Activated naive CD8-positive, alpha-beta T cell (primary cell): ENCODE results near the gene CAPN2.

Experiments
- H3K27ac Mint-ChIP-seq: one replicate; pipeline ENCODE4 v1.8.0; 2021; ENCODE audit warnings: mixed read lengths
- H3K27me3 Mint-ChIP-seq: one replicate; pipeline ENCODE4 v1.8.0; 2021; ENCODE audit warnings: mixed read lengths
- H3K36me3 Mint-ChIP-seq: one replicate; pipeline ENCODE4 v1.8.0; 2021; ENCODE audit warnings: mixed read lengths
- H3K4me1 Mint-ChIP-seq: one replicate; pipeline ENCODE4 v1.8.0; 2021; ENCODE audit warnings: low read depth, mixed read lengths
- H3K4me3 Mint-ChIP-seq: one replicate; pipeline ENCODE4 v1.8.0; 2021; ENCODE audit warnings: mild to moderate bottlenecking, mixed read lengths
- H3K9me3 Mint-ChIP-seq: one replicate; pipeline ENCODE4 v1.8.0; 2021; ENCODE audit warnings: low read depth, mixed read lengths

The CAPN2 gene

DNA sequence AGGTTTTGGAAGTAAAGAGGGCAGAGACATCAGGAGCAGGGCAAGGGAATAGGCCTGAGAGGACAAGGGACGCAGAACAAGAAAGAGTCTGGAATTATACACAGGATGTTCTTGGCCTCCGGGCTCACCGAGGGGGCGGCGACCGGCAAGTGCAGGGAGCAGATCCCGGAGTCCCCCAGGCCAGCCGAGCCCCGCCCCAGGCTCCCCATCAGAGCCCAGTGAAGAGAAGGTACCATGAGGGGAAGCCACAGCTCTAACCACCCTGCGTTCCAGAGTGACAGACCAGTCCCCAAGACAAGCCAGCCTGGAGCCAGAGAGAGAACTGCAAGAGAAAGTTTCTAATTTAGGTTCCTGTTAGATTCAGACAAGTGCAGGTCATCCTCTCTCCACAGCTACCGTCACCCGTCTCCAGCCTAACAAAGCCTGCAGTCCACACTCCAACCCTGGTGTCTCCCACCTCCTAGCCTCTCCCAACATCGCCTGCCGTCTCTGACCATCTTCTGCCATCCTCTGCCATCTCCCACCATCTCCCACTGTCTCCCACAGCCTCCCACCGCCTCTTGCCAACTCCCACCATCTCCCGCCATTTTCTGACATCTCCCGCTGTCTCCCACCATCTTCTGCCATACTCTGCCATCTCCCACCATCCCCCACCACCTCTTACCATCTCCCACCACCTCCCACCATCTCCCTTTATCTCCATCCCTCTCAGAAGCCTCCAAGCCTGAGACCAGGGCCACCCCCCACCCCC lies 42.5 kb downstream of the CAPN2 start:
- no peaks in the 10 kb centered on the region for H3K27me3 Mint-ChIP-seq
- no peak overlapping the region for H3K4me3 Mint-ChIP-seq
- peaks cover 11% of the 10 kb centered on the region for H3K36me3 Mint-ChIP-seq
- H3K9me3 Mint-ChIP-seq, result no peaks in the 10 kb centered on the region
- H3K4me1 Mint-ChIP-seq, result no peaks in the 10 kb centered on the region
- H3K27ac Mint-ChIP-seq, result no peak overlapping the region

- no peaks in the 10 kb centered on the region for H3K4me1 Mint-ChIP-seq
- H3K27me3 Mint-ChIP-seq, result no peaks in the 10 kb centered on the region
- peaks cover 6% of the 10 kb centered on the region for H3K36me3 Mint-ChIP-seq
- H3K9me3 Mint-ChIP-seq, result no peaks in the 10 kb centered on the region
- no peak overlapping the region for H3K4me3 Mint-ChIP-seq
- H3K27ac Mint-ChIP-seq, result no peak overlapping the region
These were observed 43.1 kb downstream of the CAPN2 start for GRCh38 chr1:223755432-223755792.

- H3K27me3 Mint-ChIP-seq, result no peaks in the 10 kb centered on the region
- H3K9me3 Mint-ChIP-seq, result no peaks in the 10 kb centered on the region
- H3K4me1 Mint-ChIP-seq, result no peaks in the 10 kb centered on the region
- peak overlapping the region; percentile 34 for H3K27ac Mint-ChIP-seq
- peaks cover 6% of the 10 kb centered on the region for H3K36me3 Mint-ChIP-seq
- no peak overlapping the region for H3K4me3 Mint-ChIP-seq
These were observed 43.8 kb downstream of the CAPN2 start for GRCh38 chr1:223755992-223756775.

- no peaks in the 10 kb centered on the region for H3K4me1 Mint-ChIP-seq
- H3K27ac Mint-ChIP-seq, result no peak overlapping the region
- no peaks in the 10 kb centered on the region for H3K9me3 Mint-ChIP-seq
- no peaks in the 10 kb centered on the region for H3K27me3 Mint-ChIP-seq
- H3K4me3 Mint-ChIP-seq, result no peak overlapping the region
- H3K36me3 Mint-ChIP-seq, result peaks cover 1% of the 10 kb centered on the region
These were observed 44.7 kb downstream of the CAPN2 start for GRCh38 chr1:223756806-223757700.

DNA sequence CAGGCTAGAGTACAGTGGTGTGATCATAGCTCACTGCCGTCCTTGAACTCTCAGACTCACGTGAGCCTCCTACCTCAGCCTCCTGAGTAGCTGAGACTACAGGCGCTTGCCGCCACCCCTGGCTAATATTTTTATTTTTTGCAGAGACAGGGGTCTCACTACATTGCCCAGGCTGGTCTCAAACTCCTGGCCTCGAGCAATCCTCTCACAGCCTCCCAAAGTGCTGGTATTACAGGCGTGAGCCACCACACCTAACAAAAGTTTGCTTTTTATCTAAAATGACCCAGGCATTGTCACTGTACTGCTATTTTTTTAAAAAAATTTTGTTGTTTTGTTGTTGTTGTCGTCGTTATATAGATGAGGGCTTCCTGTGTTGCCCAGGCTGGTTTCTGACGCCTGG lies 46.4 kb downstream of the CAPN2 start:
- Mint-ChIP-seq H3K4me3 (no peak overlapping the region), H3K4me1 (no peaks in the 10 kb centered on the region), H3K27me3 (no peaks in the 10 kb centered on the region), H3K9me3 (no peaks in the 10 kb centered on the region), H3K36me3 (peaks cover 8% of the 10 kb centered on the region), H3K27ac (no peak overlapping the region)

- Mint-ChIP-seq H3K36me3 (peaks cover 8% of the 10 kb centered on the region), H3K9me3 (no peaks in the 10 kb centered on the region), H3K4me3 (no peak overlapping the region), H3K27ac (no peak overlapping the region), H3K27me3 (no peaks in the 10 kb centered on the region), H3K4me1 (no peaks in the 10 kb centered on the region)
These were observed 46.9 kb downstream of the CAPN2 start for GRCh38 chr1:223759273-223759672.

DNA sequence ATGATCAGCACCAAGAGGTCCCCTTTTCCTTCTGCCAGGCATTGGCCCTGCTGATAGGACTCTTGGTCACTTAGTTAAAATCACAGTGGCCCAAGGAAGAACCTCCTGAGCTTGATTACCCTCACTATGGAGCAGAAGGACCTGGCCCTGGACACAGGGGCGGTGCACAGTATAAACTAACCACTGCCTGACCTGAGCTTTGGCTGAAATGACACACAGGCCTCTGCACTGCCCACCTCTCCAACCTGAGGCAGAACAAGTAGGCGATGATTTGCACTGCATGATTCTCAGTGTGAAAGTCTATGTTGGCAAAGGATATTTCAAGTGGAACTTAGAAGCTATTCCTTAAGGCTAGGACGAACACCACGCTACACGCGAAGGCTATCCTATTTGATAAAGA lies 48.5 kb downstream of the CAPN2 start:
- peaks cover 8% of the 10 kb centered on the region for H3K36me3 Mint-ChIP-seq
- H3K27ac Mint-ChIP-seq, result no peak overlapping the region
- H3K4me1 Mint-ChIP-seq, result no peaks in the 10 kb centered on the region

GRCh38 chr1:223761411-223761810 lies 49.1 kb downstream of the CAPN2 start:
- H3K4me3 Mint-ChIP-seq, result no peak overlapping the region
- H3K4me1 Mint-ChIP-seq, result no peaks in the 10 kb centered on the region
- H3K9me3 Mint-ChIP-seq, result no peaks in the 10 kb centered on the region
- H3K27me3 Mint-ChIP-seq, result no peaks in the 10 kb centered on the region
- H3K27ac Mint-ChIP-seq, result no peak overlapping the region
- H3K36me3 Mint-ChIP-seq, result peaks cover 12% of the 10 kb centered on the region

More for the DNA sequence above, 48.5 kb downstream of the CAPN2 start:
- Mint-ChIP-seq H3K9me3 (no peaks in the 10 kb centered on the region), H3K4me3 (no peak overlapping the region), H3K27me3 (no peaks in the 10 kb centered on the region)

DNA sequence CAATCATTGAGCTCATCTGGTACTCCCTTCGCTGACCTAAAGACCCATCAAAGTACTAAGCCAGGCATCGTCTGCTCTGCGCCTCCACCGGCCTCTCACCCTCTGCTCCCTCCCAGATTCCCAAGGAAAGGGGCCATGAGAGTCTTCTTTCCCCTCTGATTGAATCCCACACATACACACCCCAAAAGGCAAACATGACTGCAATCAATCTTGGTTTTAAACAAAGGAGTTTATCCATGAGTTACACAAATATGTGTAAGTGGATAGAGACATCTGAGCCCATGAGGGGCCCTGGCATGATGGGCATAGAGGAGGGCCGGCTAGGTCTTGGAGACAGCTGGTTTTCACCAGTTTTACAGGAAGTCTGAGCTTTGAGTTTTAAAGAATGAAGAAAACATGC lies 50.9 kb downstream of the CAPN2 start:
- peaks cover 12% of the 10 kb centered on the region for H3K36me3 Mint-ChIP-seq
- no peaks in the 10 kb centered on the region for H3K27me3 Mint-ChIP-seq
- no peaks in the 10 kb centered on the region for H3K4me1 Mint-ChIP-seq
- H3K27ac Mint-ChIP-seq, result no peak overlapping the region
- H3K4me3 Mint-ChIP-seq, result no peak overlapping the region
- H3K9me3 Mint-ChIP-seq, result no peaks in the 10 kb centered on the region

GRCh38 chr1:223763881-223764280 lies 51.5 kb downstream of the CAPN2 start:
- Mint-ChIP-seq H3K4me3 (no peak overlapping the region), H3K9me3 (no peaks in the 10 kb centered on the region), H3K27me3 (no peaks in the 10 kb centered on the region), H3K4me1 (no peaks in the 10 kb centered on the region), H3K27ac (no peak overlapping the region), H3K36me3 (peaks cover 12% of the 10 kb centered on the region)

DNA sequence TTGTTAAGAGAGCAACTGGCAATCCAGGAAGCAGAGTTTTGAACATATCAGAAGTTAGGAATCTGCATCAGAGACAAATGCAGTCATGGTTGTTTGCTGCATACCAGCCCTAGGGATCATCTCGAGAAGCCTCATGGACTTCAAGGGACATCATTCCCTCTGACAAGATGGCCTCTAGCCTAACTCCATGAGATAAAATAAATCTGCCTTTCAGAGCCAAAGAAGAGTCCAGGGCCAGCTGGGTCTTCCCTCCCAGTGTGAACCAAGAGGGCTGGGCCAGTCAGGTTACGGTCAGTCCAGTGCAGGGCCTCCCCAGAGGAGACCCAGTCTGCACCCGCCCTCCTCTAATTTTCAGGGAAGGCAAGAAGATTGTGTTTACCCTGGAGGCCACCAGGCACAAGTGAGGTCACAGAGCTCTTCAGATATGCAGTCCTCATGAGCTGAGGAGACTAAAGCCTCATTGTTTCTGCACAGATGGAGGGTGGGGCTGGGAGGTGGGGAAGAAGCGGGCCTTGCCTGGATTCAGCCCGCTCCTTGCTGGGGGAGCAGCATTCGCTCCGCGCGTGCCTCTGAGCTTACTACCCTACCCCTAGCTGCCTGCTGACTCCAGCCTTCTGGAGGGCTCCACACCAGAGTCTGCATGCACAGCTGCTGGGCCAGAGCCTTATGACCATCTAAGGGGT lies 52.8 kb downstream of the CAPN2 start:
- Mint-ChIP-seq H3K27me3 (no peaks in the 10 kb centered on the region), H3K9me3 (no peaks in the 10 kb centered on the region), H3K4me1 (no peaks in the 10 kb centered on the region), H3K36me3 (peaks cover 16% of the 10 kb centered on the region), H3K4me3 (no peak overlapping the region), H3K27ac (no peak overlapping the region)

- H3K9me3 Mint-ChIP-seq, result no peaks in the 10 kb centered on the region
- no peak overlapping the region for H3K4me3 Mint-ChIP-seq
- H3K27me3 Mint-ChIP-seq, result no peaks in the 10 kb centered on the region
- peak overlapping the region; percentile 8 for H3K27ac Mint-ChIP-seq
- peaks cover 17% of the 10 kb centered on the region for H3K36me3 Mint-ChIP-seq
- no peaks in the 10 kb centered on the region for H3K4me1 Mint-ChIP-seq
These were observed 53.5 kb downstream of the CAPN2 start for GRCh38 chr1:223765719-223766340.

- Mint-ChIP-seq H3K27ac (peak overlapping the region; percentile 8), H3K27me3 (no peaks in the 10 kb centered on the region), H3K9me3 (no peaks in the 10 kb centered on the region), H3K36me3 (peaks cover 19% of the 10 kb centered on the region), H3K4me1 (peaks cover 13% of the 10 kb centered on the region), H3K4me3 (no peak overlapping the region)
These were observed 58.4 kb downstream of the CAPN2 start for GRCh38 chr1:223770621-223771315.

DNA sequence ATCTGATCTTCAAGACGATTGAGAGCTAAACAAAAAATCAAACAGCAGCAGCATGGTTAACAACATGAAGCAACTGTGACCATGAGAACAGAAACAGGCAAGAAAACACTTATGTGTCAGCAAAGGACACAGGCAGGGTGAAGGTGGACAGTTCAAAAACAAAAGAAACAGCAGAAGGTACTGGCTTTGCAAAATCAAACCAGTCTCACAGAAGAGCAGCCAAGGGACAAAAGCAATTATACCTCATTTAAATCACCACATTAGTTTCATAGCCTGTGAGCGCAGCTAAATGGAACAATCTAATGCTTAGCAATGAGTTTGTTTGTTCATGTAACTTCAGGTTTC lies 59.1 kb downstream of the CAPN2 start:
- H3K27me3 Mint-ChIP-seq, result no peaks in the 10 kb centered on the region
- H3K36me3 Mint-ChIP-seq, result peaks cover 18% of the 10 kb centered on the region
- H3K27ac Mint-ChIP-seq, result peak overlapping the region; percentile 8
- H3K4me1 Mint-ChIP-seq, result peaks cover 19% of the 10 kb centered on the region
- no peak overlapping the region for H3K4me3 Mint-ChIP-seq
- H3K9me3 Mint-ChIP-seq, result no peaks in the 10 kb centered on the region
